ENCODE results near the gene NTSR1. TPM values are rescaled to one million over a fixed set of nuclear protein-coding genes. Genes with fewer than 3 reads are reported as not detected.

Gene NTSR1
- polyA plus RNA-seq, 5 donors = 0.04 to 0.16 (median 0.08) TPM

DNA sequence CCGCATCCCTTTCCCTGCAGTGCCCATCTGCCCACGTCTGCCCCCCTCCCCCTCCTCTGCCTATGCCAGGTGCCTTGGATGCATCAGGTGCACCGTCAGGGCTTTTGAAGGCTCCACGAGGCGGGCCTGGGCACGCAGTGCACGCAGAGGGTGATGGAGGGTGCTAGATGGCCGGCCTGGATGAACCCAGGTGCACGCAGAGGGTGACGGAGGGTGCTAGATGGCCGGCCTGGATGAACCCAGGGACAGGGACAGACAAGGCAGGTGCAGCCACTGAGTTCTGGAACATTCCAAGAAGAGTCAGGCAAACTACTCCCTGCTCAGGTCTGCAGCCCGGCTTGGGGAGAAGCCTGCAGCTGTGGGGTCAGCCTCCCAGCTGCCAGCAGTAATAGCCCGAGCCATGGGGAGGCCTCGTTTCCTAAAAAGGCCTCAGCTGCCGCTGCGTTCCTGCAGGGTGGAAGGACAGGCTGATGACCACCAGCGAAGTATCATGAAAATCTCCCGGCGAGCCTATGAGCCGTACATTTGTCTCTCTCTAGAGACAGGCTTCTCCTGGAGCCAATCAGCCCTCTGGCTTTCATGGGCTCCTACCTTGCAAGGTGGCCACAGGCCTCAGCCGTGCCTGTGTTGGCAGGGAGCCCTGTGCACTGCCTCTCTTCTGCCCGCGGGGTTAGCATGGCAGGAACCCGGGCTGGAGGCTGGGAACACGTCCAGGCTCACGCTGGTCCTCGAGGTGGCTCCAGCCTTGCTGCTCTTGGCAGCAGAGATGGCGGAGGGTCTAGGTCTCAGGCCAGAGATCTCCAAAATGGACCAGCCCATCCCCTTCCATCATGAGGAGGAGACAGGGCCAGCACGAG, 29.6 kb downstream of the NTSR1 start:
- no peak for DNase-seq

DNA sequence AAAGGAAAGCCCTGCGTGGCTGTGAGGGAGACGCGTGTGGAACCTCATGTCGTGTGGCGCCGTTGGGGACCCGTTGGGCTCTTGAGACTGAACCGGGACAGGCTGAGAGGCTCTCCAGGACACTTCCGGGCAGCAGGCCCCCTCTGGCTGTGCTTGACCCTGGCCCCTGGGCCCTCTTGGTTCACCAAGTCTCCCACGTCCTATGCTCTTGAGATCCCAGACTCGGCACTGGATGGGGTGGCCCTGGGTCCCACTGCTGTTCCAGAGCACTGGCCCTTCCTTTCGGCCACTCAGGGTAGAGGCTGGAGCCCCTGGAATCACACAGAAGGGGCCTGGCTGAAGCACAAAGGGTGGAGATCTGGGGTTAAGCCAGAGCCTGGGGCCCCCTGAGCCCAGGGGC, 30.4 kb downstream of the NTSR1 start:
- no peak for DNase-seq

DNA sequence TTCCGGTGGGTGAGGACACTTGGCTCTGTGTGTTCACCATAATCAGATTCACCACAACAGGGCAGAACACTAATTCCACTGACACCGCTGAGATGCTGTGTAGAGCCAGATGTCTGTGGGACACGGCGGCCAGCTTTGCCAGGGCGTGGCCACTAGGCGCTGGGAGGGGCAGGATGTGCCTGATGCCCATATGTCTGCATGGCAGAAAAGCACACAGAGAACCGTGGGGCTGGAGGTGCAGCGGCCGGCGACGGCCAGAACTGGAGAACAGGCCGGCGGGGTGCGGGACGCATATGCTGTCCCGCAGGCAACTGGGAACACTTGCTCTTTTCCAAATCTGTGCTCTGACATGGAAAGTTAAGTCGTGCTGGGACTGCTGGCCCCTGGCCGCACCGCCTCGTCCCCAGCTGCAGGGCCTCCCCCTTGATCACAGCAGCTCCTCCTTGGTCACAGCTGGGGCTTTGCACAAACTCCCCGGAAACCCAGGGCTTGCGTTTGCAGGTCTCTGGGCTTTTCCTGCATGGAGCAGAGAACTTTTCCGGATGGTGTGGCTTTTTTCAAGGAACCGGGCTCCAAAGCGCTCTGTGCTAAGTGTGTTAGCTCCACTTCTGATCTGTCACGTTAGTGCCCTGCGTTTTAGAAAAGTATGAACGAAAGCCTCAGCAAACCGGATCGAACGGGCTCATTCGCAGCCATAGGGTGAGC, 31.1 kb downstream of the NTSR1 start:
- DNase-seq = no peak

DNA sequence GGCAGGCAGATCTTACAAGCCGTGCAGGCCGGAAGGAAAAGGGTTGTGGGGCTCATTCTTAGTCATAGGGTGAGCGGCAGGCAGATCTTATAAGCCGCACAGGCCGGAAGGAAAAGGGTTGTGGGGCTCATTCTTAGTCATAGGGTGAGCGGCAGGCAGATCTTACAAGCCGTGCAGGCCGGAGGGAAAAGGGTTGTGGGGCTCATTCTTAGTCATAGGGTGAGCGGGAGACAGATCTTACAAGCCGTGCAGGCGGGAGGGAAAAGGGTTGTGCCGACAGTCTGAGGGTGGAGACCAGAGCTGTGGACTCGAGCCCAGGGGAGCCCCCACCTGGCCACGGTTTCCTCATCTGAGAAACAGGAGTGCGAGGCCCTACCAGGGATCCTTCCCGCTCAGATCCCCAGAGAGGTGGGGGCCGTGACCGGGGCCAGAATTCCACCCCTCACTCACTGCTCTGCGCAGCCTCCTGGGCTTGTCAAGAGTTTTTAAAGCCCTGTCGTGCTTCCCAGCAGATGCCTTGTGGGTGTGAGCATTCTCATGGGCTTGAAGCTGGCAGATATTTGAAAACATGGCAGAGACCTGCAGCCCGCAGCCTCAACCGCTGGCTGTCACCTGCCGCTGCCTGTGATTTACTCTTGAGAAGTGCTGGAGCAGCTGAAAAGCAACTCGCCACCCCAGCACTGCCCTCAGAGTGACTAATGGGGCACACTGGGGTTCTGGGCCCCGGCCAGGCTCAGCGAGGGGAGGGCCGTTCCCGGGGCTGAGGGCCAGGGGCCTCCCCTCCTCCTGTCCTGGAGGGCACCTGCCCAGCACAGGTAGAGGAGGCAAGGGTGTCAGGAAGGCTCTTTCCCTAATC, 31.9 kb downstream of the NTSR1 start:
- DNase-seq = no peak

DNA sequence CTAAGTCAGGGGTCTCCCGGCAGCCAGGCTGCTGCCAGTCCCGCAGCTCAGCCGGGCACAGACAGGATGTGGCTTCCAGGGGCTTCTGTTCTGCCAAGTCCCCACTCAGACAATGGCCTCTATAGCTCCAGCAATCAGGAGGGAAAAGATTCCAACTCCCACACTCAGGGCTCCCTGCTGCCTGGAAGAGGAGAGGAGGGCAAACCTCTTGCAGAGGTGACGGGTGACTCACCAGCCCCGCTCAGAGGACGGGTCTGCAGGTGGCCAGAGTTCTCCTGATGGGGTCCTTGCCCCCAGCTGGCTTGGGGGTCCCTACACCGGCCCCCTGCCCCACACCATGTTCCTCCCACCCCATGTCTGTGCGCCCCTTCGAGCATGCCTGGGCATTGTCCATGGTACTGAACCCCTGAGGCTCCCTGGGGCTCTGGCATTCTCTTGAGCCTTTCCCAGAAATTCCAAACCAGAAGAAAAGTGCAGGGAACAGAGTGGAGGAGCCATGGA, 32.6 kb downstream of the NTSR1 start:
- DNase-seq = no peak

DNA sequence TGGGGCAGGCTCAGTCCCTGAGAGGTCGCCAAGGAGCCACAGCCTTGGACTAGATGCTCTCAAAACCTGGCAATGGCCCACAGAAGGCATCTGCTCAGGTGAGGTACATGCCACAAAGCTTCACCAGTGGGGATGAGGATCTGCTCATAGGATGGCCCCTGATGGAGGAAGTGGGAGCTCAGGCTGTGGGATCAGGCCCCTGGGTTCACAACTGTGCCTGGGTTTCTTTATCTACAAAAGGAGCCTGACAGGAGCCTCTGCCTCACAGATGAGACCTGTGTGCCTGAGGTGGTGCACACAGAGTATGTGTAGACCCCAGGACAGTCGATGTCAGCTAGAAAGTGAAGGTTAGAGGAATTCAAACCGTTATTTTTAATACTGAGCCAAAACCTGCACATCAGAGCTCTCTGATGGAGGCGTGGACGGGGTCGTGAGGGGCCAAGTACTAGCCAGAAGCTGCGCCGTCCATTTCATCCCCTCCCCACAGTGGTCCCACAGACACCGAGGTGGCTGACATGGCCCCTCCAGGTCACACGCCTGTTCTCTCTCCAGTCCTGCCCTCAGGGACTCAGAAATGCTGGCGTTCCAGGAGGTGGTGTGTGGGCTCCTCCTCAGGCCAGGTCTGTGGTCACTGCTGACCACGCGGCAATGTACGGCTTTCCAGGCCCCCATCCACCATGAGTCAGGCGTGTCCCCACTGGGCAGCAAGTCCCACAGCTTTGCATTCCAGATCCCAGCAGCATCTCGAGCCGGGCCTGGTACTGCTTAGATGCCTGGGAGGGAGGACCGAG, 33.3 kb downstream of the NTSR1 start:
- DNase-seq = no peak

DNA sequence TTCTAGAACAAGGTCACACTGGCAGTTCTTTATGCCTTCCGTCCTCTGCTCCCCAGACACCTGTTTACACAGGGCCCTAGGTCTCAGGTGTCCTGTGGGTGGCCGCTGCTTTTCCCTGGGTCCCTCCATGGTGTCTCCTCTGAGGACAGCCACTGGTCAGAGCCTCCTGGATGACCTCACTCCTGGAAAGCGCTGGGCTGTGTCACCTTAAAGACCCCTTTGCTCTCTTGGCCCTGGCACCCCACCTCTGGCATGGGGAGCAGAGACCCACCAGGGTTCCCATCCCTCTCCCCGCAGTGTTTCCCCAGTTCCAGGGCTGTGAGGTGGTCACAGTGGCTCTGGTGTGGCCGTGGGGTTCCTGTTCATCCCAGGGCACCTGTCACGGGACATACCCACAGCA, 33.9 kb downstream of the NTSR1 start:
- no peak for DNase-seq

DNA sequence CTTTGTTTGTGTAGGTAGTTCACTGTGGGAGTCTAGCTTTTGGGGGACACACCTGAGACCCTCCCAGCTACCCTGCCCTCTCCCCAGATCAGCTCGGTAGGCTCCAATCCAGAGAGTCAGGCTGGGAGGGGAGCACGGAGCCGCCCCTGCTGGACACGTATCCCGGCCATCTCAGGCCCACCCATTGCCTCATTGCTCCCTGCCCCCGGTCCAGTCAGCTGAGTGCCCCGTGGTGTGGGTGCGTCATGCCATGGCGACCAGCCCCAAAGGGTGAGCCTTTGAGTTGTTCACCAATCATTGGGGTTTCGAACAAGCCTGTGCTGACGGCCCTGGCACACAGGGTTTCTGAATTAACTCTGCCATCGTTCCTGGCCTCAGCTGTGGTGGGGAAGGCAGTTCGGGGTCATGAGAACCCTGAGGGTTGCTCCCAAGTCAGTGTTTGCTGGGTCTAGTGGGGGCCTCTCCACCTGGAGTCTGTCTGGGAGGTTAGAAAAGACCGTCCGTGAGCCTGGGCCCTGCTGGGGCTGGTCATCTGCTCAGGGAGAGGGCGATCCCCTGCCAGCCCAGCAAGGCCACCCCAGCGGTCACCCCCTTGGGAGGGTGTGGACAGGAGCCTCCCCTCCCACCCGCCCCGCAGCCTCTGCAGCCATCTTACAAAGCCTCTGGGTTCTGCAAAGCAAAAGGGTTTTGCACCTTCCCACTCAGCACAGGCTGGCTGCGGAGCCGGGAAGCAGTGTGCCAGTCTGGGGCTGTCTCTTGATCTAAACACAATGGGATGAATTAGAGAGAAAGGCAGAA, 34.5 kb downstream of the NTSR1 start:
- no peak for DNase-seq

DNA sequence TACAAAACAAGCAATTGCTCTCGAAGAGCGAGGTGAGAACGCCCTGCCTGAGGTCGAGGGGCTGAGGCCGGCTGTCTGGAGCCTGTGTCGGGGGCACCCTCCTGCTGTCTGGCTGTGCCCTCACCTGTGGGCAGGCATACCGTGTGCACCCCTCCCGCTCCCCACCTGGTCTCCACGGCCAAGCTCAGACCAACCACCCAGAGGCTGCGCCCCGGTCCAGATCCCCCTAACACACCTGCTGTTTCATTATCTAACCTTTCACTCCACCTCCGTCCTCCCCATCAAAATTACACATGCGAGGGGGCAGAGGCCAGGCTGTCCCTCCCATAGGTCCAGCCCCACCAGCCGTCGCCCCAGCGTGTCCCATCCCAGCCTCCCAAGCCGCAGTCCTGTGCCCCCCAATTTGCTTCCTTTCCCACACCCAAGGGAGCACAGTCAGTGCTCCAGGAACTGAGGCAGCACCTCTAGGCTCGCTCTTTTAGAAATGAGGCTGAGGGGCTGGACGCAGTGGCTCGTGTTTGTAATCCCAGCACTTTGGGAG, 35.2 kb downstream of the NTSR1 start:
- no peak for DNase-seq

DNA sequence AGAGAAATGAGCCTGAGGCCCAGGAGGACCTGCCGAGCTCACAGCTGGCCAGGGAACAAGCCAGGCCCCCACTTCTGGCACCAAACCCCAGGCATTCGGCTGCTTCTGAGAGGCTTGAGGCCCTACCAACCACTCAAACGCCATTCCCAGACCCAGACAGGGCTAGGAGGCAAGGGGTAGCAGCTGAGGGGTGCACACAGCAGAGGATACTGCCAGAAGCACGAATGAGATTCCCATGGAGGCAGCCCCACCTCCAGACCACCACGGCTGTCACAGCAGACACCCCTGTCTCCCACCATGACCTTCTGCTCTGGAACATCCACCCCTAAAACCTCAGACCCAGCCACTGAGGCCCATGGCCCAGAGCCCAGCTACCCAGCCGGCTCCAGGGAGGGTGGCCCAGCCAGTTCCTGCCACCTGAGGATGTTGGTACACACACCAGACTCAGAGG, 36.1 kb downstream of the NTSR1 start:
- DNase-seq = no peak

DNA sequence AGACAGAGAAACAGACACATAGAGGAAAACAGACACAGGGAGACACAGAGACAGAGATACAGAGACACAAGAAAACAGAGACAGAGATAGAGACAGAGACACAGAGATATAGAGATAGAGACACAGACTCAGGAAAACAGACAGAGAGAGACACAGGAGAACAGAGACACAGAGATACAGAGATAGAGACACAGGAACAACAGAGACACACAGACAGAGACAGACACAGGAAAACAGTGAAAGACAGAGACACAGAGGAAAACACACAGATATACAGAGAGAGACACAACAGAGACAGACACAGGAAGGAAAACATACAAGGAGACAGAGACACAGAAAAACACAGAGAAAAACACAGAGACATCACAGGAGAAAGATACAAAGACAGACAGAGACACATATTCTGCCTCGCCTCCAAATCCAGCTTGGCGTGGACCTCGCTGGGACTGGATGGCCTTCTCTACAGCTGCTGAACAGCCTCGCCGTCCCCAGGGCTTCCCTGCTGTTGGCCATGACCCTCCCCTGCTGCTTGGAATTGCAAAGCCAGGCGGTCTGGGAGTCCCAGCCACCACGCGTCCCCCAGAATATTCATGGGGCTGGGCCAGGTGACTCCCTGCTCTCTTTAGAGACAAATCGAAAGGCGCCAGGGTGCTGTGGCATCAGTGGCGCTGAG, 36.8 kb downstream of the NTSR1 start:
- DNase-seq = no peak

DNA sequence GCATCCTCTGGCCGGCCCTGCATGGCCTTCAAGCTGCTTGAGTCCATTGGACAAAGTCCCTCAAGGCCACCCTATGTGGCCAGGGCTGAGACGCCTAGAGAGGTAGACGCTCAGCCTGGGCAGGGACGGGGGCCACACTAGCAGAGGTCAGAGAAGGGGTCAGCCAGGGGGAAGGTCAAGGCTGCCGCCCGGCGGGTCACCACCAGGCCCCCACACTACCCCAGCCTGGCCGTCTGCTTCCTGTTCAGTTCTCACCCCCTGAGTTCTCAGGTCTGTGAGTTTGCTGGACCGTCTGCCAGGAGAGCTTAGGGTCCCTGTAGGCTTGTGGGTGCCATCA, 37.3 kb downstream of the NTSR1 start:
- DNase-seq = no peak

DNA sequence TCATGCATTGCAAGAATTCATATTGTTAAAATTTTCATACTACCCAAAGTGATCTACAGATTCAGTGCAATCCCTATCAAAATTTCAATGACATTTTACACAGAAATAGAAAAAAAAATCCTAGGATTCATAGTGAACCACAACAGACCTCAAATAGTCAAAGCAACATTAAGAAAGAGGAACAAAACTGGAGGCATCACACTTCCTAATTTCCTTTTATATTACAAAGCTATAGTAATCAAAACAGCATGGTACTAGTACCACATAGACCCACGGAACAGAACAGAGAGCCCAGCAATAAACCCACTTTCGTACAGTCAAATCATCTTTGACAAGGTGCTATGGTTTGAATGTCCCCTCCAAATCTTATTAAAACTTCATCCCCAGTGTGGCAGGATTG, 39.7 kb downstream of the NTSR1 start:
- DNase-seq = no peak

DNA sequence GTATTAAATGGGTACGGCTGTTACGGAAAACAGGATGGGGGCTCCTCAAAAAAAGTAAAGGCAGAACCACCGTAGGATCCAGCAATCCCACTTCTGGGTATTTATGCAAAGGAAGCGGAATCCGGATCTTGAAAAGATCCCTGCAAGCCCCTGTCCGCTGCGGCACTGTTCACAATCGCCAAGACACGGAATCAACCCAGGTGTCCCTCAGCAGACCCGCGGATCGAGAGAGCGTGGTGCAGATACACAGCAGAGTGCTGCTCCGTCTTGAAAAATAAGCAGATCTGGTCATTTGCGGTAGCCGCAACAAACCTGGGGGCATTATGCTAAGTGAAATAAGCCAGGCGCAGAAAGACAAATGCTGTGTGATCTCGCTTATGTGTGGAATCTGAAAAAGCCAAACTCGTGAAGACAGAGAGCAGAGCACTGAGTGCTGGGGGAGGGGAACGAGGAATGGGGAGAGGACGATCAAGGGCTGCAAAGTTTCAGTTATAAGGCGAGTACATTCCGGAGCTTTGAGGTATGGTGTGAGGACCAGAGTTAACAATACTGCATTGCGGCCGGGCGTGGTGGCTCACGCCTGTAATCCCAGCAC, 41.3 kb downstream of the NTSR1 start:
- DNase-seq = no peak

DNA sequence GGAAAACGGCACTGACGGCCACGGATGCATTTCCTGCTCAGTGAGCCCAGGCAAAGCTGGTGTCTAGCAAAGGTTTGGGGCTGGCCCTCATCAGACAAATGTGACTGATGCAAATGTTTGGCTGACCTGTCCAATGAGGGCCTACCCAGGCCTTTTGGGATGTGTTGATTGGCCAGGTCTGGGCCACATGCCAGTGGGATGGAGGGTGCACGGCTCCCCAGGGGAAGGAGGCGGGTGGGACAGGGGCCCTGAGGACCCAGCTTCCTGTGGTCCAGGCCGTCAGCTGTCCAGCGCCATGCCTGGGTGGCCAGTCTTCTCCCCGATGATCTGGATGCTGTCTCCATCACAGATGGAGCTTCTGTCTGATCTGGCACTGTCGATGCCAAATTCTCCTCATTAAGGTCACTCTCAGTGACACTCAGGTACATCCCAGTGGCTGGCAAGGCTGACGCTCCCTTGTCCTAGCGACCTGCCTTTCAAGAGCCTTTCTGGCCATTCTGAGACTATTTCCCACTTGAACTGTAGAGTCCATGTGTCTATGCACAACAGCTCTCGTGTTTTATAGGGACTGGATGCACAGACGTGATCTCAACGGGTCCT, 43.0 kb downstream of the NTSR1 start:
- no peak for DNase-seq

DNA sequence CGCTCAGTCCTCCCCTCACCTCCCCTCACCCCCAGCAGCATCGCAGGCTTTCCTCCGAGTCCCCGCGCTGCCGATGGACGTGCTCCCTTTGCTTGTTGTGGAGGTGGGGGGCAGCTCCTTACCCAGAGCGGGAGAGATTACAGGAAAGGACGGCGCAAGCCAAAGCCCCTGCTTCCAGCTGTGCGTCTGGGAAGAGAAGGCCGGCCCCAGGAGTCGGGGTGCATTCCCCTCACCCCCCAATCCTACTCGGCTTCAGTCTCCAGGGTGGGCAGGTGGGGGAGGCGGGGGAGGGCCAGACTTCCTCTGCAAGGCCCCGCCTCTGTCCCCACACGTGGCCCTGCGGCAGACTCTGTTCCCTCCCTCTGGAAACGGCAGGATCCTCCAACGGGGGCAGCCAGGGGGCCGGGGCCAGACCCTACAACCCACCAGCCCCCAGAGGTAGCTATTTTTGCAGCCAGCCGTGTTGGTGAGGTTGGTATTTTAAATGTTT, 43.6 kb downstream of the NTSR1 start:
- no peak for DNase-seq

DNA sequence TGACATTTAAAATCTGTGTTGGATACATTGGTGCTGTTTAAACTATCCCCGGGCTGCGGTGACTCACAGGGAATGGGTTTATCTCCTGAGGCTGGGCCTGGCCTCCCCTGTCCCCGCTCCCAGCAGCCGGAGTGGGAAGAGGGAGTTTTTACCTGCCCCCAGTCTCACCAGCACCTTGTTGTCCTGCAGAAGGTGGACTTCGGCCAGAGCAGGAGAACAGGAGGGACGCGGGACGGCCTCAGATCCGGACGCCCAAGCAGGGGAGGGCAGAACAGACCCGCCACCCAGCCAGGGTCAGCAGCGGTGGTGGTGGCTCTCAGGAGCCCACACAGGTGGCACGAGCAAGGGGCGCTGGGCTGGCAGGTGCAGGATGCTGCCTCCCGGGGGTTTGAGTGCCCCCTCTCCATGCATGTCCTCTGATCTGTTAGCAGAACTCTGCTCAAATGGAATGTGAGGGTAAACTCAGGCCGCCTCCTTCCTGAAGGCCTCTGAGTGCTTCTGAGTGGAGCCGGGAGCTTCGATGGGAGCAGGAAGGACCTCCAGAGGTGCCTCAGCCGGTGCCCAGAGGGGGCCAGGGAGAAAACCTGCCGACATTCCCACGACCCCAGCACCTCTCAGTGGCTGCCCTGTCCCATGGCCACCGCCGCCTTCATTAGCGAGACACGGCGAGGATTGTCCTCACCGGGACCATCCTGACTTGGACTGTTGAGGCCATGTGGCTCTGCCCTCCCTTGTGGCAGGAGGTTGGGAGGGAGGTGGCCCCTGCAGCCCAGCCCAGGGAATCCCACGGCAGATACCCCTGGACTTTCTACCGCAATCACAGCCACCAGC, 44.2 kb downstream of the NTSR1 start:
- no peak for DNase-seq

DNA sequence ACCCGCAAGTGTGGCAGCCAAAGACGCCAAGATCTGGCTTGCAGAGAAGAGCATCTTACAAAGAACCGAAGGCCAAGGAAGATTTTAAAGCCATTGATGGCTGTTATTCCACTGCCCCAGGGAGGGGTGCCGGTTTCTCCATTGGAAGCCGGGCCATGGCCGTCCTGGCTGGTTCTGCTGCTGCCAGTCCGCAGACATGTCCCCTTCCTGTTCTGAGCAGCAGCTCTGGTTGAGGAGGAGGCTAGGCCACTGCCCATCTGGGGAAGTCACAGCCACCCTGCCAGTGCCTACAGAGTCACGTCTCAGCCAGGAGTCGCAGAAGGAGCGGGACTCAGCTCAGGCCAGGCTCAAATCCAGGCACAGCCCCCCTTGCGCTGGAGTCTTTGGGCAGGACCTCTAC, 45.0 kb downstream of the NTSR1 start:
- no peak for DNase-seq

Data from right lung (tissue), 5 donors.